Progenitor cell of endocrine pancreas (in vitro differentiated cells): ENCODE measurements around the gene ANKRD23. TPM values are rescaled to one million over a fixed set of nuclear protein-coding genes. Genes with fewer than 3 reads are reported as not detected.

Experiments
- DNase-seq: peaks from one replicate; pipeline ENCODE4 v3.0.0; 2021; ENCODE audit warnings: low spot score; ENCODE audit not compliant: unreplicated experiment
- H3K27ac Mint-ChIP-seq: 2 replicates; pipeline ENCODE4 v1.8.0; 2021; ENCODE audit warnings: mild to moderate bottlenecking, moderate library complexity, mixed read lengths
- H3K27me3 Mint-ChIP-seq: 2 replicates; pipeline ENCODE4 v1.8.0; 2021; ENCODE audit warnings: mixed read lengths
- H3K36me3 Mint-ChIP-seq: 2 replicates; pipeline ENCODE4 v1.8.0; 2022; ENCODE audit warnings: mixed read lengths; ENCODE audit not compliant: insufficient read depth
- H3K4me1 Mint-ChIP-seq: 2 replicates; pipeline ENCODE4 v1.8.0; 2021; ENCODE audit warnings: low read depth, mixed read lengths
- H3K4me3 Mint-ChIP-seq: 2 replicates; pipeline ENCODE4 v1.8.0; 2021; ENCODE audit warnings: low read depth, mild to moderate bottlenecking, moderate library complexity, mixed read lengths
- H3K9me3 Mint-ChIP-seq: 2 replicates; pipeline ENCODE4 v1.8.0; 2021; ENCODE audit warnings: low read depth, mixed read lengths
- microRNA-seq: library from miRNA; unstranded; fragments of <30 nt; microRNA quantifications from one replicate; pipeline ENCODE4 v1.1.0, GENCODE V29; 2020; ENCODE audit warnings: borderline number of aligned reads; ENCODE audit not compliant: unreplicated experiment
- total RNA-seq: library from RNA; stranded (reverse); gene quantifications from 2 replicates; pipeline ENCODE4 v1.2.1, GENCODE V29; 2021
- TF ChIP-seq, protein P1 (sequence below): fragments of 200-600 bp; sonication (generic); IDR thresholded peaks from one replicate; pipeline ENCODE4 v1.5.0; 2021; ENCODE audit warnings: antibody characterized with exemption, mild to moderate bottlenecking; ENCODE audit not compliant: unreplicated experiment

ANKRD23 gene
- total RNA-seq, 1 donor from 2014 or later = 8.3 TPM

DNA sequence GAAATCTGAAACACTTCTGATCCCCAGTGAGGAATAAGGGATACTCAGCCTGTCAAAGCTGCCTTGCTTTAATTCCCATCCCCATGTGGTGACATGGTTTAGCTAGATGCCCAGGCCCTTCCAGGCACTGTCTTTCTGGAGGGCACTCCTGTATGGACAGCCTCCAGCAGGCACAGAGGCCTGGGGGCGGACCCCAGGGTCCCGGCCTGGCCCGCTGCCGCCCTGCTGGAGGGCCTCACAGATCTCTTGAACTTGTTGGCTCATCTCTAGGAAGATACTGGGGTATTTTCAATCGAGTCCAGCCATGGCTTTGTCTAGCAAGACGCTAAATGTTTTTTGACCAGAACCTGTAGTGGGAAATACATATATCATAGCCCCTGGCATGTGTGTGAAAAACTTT lies 48.7 kb downstream of the ANKRD23 start:
- Mint-ChIP-seq H3K9me3 (no peaks in the 10 kb centered on the region), H3K27me3 (no peaks in the 10 kb centered on the region), H3K4me1 (no peaks in the 10 kb centered on the region), H3K36me3 (no peaks in the 10 kb centered on the region), H3K27ac (no peak overlapping the region), H3K4me3 (no peak overlapping the region)
- no peak for DNase-seq
- TF ChIP-seq, protein P1, sequence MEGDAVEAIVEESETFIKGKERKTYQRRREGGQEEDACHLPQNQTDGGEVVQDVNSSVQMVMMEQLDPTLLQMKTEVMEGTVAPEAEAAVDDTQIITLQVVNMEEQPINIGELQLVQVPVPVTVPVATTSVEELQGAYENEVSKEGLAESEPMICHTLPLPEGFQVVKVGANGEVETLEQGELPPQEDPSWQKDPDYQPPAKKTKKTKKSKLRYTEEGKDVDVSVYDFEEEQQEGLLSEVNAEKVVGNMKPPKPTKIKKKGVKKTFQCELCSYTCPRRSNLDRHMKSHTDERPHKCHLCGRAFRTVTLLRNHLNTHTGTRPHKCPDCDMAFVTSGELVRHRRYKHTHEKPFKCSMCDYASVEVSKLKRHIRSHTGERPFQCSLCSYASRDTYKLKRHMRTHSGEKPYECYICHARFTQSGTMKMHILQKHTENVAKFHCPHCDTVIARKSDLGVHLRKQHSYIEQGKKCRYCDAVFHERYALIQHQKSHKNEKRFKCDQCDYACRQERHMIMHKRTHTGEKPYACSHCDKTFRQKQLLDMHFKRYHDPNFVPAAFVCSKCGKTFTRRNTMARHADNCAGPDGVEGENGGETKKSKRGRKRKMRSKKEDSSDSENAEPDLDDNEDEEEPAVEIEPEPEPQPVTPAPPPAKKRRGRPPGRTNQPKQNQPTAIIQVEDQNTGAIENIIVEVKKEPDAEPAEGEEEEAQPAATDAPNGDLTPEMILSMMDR = no peak

DNA sequence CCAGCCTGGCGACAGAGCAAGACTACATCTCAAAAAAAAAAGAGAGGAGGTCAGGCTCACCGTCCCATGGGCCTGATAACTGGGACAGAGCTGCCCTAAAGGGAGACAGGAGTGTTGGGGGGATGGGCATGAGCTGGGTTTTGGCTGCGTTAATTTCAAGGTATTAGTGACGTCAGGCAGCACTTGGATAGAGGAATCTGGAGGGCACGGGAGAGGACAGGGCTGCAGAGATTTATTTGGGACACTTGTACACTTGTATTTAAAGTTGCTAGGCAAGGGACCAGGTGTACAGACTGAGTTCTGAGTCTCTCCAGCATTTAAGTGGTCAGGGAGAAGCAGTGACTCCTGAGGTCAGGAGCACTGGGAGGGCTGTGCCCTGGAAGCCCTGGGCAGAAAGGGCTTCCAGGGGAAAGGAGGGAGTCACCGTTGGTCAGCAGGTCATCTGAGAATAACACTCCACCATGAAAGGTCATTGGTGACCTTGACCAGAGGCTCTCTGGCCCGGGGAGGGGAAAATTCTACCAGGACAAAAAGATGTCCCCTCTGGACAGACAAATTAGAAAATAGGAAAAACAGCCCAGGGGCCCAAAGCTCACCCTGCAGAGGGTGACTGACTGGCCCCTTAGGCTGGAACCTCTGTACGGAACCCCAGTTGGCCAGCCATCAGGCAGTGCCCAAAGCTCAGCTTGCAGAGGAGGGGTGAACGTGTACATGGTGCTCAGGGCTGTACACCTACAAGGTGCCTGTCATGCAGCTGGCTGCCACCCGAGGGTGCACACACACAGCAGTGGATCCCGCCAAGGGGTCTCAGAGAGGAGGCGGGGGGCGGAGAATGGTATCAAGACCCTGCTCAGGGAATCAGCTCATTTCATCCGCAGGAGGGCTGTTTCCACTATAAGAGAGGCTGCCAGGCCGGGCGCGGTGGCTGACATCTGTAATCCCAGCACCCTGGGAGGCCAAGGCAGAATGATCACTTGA lies 50.8 kb downstream of the ANKRD23 start:
- Mint-ChIP-seq H3K4me3 (no peak overlapping the region), H3K27ac (peak overlapping the region; percentile 3), H3K36me3 (no peaks in the 10 kb centered on the region), H3K4me1 (peaks cover 4% of the 10 kb centered on the region), H3K27me3 (no peaks in the 10 kb centered on the region), H3K9me3 (no peaks in the 10 kb centered on the region)
- TF ChIP-seq, protein P1 = no peak
- no peak for DNase-seq

DNA sequence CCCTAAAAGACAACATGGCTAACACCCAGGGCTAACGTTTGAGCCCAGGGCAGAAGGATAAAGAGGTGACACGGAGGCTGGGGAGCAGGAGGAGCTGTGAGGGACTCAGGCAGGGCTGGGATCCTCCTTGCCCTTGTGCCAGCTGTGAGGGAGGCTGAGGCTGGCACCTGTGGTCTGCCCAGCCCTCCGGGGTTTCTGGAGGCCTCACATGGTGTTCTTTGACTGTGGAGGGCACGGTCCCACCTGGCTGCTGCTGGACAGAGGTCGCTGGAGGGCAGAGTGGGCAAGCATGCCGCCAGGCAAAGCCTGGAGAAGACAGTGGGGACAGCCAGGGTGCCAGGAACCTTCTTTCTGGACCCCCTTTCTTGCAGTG lies 54.6 kb downstream of the ANKRD23 start:
- TF ChIP-seq, protein P1 = no peak
- no peak for DNase-seq
- Mint-ChIP-seq H3K4me1 (peaks cover 4% of the 10 kb centered on the region), H3K9me3 (no peaks in the 10 kb centered on the region), H3K4me3 (no peak overlapping the region), H3K27ac (no peak overlapping the region), H3K27me3 (no peaks in the 10 kb centered on the region), H3K36me3 (no peaks in the 10 kb centered on the region)

DNA sequence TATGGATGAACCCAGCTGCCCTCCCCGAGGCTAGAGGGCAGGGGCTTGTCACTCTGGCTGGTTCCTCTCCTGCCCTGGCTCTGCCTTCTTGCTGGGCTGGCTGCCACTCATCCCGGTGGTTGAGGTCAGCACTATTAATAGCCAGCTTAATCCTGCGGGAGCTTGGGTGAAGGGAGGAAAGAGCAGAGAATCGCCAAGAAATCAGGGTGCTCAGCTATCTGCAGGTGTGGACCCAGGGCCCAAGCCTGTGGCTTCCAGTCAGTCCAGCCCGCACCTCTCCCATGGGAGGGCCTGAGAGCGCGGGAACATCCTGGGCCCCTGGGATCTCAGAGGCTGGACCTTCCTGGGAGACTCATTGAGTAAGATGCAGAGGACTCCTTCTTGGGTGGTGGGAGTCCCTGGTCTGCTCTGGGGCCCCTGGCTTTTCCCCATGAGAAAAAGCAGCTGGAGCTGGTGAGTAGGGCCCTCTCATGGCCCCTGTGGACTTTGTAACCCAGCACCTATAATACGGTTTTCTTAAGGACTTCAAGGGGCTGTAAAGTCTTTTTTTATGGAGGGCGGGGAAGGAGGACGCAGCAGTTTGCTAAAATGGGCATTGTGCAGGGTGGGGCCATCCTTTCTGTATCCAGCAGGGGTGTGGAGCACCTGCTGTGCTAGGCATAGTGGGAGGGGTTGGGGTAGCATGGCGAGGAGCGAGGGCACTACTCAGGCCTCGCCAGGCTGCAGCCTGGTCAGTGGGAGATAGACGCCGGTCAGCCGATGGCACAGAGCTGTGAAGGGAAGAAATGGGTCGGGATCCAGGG lies 55.2 kb downstream of the ANKRD23 start:
- Mint-ChIP-seq H3K27me3 (no peaks in the 10 kb centered on the region), H3K36me3 (no peaks in the 10 kb centered on the region), H3K4me1 (peaks cover 4% of the 10 kb centered on the region), H3K4me3 (no peak overlapping the region), H3K9me3 (no peaks in the 10 kb centered on the region), H3K27ac (peak overlapping the region; percentile 82)
- DNase-seq = no peak
- TF ChIP-seq, protein P1 = no peak

Small RNAs within 50 kb of the gene (microRNA-seq; reads per million reads assigned to microRNA genes)
- 4.8 reads per million for gene MIR3127

Other genes with a start within 250 kb of the ANKRD23 start
- 53.6 and 57.7 TPM in 2 replicates for gene KANSL3, start 205.7 kb downstream of the ANKRD23 start, total RNA-seq
- 1.0 and 1.5 TPM in 2 replicates for gene FER1L5, start 201.3 kb downstream of the ANKRD23 start, total RNA-seq
- 34.0 and 36.0 TPM in 2 replicates for gene LMAN2L, start 104.0 kb downstream of the ANKRD23 start, total RNA-seq
- 10.7 and 11.1 TPM in 2 replicates for gene CNNM4, start 83.1 kb downstream of the ANKRD23 start, total RNA-seq
- 48.4 and 54.0 TPM in 2 replicates for gene CNNM3, start 27.8 kb downstream of the ANKRD23 start, total RNA-seq
- 16.1 and 17.4 TPM in 2 replicates for gene ANKRD39, start 14.0 kb upstream of the ANKRD23 start, total RNA-seq
- 74.8 and 75.0 TPM in 2 replicates for gene SEMA4C, start 26.1 kb upstream of the ANKRD23 start, total RNA-seq
- not detected in 2 replicates for gene FAM178B, start 142.6 kb upstream of the ANKRD23 start, total RNA-seq